ENCODE measurements around the gene UBASH3A.
"Not testable (repeated sequence)": the region's sequence is repeated elsewhere in the genome, so short reads cannot be mapped to it uniquely, and the experiment has no call there.

Gene UBASH3A

DNA sequence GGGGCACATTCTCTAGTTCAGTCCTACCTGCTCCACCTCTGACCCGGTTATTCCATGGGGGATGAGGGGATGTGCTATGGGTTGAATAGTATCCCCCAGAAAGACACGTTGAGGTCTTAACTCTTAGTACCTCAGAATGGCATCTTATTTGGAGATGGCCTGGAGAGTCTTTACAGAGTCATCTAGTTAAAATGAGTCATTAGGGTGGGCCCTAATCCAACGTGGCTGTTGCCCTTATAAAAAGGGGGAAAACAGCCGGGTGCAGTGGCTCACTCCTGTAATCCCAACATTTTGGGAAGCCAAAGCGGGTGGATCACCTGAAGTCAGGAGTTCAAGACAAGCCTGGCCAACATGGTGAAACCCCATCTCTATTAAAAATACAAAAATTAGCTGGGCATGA lies 13.5 kb upstream of the UBASH3A start:
- no peak for DNase-seq (ENCODE audit: low read depth)

DNA sequence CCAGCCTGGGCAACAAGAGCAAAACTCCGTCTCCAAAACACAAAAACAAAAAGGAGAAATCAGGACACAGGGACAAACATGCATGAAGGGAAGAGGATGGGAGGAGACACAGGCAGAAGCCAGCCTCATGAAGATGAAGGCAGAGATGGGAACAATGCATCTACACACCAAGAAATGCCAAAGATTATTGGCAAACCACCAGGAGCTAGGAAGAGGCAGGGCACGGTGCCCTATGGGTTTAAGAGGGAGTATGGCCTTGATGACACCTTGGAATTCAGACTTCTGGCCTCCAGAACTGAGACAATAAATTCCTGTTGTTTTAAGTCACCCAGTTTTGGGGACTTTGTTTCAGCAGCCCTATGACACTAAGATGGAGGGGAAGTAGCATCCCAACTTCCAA lies 13.0 kb upstream of the UBASH3A start:
- no peak for DNase-seq (ENCODE audit: low read depth)

DNA sequence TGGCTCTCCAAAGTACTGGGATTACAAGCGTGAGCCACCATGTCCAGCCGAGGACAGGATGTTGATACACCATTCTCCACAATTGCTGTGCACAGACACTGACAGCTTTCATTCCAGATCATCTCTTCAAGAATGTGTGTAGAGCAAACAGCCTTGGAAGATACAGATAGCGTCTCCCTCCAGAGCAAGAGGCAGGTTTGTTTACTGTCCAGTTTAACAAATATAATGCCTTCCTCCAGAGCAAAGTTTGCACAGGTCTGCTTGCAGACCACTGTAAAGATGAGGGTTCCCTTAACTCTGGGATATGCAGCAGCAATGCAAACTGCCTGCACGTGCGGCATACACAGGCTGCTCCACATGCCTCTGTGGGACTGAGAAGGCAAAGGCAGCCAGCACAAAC lies 12.4 kb upstream of the UBASH3A start:
- no peak for DNase-seq (ENCODE audit: low read depth)

DNA sequence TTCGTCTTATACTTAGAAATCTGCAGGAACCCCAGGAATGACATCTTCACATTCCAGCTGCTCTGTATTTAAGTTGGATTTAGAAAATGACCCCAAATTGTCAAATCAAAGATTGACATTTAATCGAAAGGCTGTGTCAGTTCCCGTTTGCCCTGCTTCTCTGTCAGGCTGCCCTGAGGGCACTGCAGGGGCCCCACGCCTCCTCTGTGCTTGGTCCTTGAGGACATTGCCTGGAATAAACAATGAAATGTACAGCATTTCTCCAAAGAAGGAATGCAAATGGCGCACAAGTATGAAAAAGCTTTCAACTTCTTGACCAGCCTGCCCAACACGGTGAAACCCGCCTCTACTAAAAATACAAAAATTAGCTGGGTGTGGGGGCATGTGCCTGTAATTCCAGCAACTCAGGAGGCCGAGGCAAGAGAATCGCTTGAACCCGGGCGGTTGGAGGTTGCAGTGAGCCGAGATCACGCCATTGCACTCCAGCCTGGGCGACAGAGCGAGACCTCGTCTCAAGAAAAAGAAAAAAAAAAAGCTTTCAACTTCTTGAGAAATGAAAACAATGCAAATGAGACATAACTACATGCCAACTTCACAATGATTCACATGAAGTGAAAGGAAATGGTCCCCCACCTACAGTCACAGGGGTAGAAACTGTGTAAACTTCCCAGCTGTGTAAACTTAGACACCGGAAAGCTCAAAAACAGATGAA lies 10.8 kb upstream of the UBASH3A start:
- DNase-seq (ENCODE audit: low read depth) = no peak

DNA sequence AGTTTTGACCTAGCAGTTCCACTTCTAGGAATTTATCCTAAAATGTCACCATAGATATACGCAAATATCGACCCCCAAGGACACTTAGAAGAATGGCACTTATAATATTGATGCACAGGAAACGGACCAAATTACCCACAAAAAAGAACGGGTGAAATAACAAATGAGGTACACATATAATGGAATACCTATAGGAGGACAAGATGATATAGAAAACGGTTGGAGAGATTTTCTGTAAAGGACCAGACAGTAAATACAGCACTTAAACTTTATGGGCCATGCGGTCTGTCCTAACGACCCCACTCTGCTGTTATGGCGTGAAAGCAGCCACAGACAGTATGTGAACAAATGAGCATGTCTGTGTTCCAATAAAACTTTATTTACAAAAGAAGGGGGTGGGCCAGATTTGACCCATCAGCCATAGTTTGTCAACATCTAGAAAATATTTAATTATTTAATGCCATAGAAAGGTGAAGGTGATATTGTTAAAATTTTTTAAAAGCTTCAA lies 10.2 kb upstream of the UBASH3A start:
- no peak for DNase-seq (ENCODE audit: low read depth)

DNA sequence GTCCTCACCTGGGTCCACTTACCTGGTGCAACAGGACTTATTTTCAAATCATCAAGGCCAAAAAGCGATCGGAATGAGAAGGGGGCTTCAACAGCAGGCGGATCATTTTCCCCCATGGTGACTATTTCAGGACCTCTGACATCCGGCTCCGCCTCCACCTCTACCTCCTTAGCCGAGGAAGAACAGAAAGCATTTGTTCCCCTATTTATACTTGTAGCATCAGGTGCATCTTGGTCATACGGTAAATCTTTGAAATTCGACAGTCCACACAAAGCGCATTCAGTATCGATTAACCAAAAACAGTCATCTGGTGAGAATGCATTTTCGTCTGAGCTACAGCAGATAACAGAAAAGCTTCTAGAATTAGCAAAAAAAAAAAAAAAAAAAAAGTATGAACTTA lies 8.4 kb upstream of the UBASH3A start:
- DNase-seq (ENCODE audit: low read depth) = no peak

DNA sequence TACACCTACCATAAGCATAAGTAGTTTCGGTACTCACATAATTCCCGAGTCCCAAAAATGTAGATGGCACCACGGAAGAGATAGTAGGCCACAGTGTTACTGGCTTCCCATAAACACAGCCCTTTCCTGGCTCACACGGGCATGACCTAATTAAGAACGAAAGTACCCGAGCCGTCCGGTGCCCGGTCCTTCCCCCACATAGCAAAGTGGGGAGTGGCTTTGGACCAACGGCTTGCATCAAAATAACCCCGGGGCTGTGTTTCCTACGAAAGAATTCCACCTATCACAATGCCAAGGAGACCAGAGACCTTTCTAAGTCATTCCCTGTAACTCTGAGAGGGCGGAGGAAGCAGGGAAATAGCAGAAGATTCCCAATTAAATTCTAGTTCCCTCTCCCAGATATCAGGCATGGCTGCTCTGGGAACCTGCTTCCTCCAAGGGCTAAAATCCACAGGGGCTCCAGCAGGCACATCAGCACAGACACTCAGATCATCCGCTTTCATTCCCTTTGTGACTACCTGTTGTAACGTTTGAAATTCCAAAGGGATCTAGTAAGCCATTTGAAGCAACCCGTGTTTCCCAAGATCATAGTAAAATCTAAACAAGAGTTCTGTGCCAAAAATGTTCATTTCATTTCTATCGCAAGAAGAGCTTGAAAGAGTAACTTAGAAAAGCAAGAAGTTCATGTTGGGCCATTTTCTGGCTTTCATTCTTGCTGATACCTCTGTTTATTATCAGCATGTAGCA lies 7.6 kb upstream of the UBASH3A start, which contains the start of gene TMPRSS3:
TMPRSS3 (minus strand) TSS at position 148 of the 747 bp plus-strand sequence. CDS start 635 bp downstream, outside the sequence.
- DNase-seq (ENCODE audit: low read depth) = no peak

DNA sequence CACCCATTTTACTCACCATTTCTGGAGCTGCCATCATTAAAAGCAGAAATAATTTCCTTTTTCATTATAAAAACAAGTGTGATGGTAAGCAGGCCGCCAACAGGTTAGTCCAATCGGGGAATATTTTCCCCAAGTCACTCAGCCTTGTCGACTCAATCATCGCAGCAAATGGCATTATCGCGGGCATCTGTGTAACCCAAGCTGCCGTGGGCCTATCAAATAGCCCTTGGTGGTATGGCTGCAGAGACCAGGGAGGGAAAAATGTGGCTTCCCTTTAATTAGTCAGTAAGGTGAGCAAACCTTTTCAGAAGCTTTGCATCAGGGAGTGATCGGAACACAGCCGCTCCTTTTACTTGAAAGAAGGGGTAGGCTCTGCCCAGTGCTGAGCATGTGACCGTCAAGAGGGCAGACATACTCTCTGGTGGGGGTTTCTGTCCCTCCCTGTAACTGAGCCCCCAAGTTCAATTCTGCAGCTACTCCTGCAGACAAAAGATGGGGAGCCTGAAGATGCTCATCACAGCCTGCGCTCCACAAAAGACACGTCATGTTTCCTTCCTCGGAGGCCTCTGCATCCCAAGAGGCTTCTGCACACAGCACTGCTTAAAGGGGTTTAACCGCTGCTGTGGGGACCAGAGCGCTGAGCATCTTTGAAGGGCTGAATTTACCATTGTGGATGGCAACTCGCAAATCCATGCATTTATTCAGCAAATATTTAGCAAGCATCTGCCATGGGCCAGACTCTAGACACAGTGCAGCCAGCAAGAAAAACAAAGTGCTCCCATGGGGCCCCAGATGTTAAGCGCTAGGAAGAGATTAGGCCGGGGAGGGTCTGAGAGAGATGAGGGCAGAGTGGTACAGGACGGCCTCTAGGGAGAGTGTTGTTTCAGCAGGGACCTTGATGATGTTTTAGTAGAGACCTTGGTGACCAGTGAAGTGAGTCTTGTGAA lies 6.6 kb upstream of the UBASH3A start:
- DNase-seq (ENCODE audit: low read depth) = no peak

DNA sequence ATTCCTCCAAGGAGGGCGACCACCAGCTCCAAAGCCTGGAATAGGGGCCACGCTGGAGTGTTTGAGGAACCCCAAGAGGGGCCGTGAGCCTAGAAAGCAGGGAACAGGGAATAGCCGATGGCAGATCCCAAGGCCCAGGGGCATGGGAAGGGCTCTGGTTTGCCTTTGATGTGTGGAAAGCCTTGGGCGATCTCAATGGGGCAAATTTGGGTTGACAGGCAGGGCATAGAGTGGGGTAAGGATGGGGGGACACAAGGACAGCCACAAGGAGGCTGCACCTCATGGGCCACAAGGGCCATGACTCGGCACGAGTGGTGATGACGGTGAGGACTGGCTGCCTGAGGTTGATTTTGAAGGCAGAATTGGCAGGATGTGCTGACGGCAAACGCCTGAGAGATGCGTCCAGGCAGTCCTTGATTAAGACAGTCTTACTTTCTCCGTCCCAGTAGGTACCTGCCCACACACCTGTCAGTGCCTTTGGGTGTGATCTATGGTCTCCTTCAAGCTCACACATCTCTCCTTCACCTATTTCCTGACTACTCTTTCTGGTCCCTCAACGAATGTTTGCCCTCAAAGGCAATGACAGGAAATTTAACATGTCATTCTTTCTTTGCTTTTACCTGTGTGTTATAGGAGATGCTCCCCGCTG lies 5.8 kb upstream of the UBASH3A start:
- no peak for DNase-seq (ENCODE audit: low read depth)

DNA sequence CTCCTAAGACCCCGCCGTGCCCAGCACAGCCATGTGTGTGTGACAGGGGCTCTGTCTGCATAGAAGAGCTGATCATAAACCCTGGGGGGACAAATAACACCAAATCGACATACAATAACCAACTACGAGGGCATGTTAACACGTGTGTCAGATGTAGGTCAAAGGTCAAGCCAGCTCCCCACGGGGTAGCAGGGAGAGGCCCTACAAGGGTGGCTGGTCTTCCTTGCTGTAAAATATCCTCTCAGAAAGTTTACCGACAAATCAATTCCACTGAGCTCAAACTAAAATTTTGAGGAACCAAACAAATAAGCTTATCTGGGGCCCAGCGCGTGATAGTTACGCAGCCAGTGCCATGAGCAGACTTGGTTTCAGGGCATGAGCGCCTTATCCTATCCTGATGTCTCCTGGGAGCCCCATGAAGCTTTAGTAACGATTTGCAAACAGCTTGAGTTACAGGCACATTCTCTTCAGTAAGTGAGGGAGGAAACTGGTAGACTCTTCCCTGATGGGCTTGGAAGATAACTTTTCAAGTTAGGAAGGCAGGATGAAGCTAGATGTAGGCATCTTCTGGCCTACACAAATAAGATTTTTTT lies 5.2 kb upstream of the UBASH3A start:
- no peak for DNase-seq (ENCODE audit: low read depth)

DNA sequence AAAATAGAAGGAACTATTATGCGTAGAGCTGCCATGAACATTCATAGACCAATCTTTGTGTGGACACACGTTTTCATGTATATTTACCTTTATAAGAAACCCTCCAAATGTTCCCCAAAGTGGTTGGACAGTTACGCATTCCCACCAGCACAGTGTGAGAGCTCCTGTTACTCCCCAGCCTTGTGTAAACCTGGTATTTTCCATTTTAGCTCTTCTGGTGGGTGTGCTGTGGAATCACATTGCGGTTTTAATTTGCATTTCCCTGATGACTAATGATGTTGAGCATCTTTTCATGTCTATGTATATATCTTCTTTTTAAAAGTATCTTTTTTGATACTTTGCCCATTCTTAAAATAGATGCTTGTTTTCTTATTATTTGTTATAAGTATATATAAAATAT lies 3.2 kb upstream of the UBASH3A start:
- no peak for DNase-seq (ENCODE audit: low read depth)

DNA sequence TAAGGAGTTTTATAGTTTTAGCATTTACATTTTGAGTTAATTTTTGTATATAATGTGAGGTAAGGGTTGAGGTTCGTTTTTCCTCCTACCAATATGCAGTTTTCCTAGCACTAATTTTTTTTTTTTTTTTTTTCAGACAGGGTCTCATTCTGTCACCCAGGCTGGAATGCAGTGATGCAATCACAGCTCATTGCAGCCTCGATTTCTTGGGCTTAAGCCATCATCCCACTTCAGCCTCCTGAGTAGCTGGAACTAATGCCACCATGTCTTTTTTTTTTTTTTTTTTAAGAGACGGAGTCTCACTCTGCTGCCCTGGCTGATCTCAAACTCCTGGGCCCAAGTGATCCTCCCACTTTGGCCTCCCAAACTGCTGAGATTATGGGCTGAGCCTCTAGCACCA lies 2.5 kb upstream of the UBASH3A start:
- DNase-seq (ENCODE audit: low read depth) = no peak

DNA sequence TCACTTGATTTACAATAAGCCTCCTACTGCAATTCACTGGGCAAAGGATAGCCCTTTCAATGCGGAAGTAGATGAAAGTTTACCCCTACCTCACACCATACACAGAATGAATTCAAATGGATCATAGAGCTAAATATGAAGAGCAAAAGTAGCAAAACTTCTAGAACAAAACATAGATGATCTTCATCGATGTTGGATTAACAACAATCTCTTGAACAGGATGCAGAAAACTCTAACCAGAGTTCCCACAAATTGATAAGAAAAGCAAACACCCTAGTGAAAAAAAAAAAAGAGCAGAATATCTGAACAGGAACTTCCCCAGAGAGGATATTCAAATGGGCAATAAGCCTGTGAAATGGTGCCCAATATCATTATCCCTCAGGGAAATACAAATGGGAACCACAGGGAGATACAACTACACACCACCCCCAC lies 1.9 kb upstream of the UBASH3A start:
- DNase-seq (ENCODE audit: low read depth) = no peak

DNA sequence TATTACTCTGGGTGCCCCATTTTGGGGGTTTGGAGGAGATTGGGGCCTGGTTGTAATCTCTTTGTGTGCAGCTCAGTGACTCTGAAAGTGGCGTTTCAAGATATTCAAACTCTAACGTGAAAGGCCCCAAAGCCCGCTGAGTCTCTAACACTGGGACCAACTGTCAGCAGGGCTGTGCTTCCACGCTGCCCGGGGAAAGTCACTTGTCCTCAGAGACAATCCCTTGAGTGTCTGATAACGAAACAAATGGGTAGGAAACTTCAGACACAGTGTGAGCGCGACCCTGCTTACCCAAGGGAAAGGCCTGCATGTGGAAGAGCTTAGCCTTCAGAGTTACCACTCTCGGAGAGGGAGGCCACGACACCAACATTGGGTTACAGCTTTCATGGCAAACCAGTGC lies 837 bp downstream of the UBASH3A start:
- DNase-seq (ENCODE audit: low read depth) = no peak

DNA sequence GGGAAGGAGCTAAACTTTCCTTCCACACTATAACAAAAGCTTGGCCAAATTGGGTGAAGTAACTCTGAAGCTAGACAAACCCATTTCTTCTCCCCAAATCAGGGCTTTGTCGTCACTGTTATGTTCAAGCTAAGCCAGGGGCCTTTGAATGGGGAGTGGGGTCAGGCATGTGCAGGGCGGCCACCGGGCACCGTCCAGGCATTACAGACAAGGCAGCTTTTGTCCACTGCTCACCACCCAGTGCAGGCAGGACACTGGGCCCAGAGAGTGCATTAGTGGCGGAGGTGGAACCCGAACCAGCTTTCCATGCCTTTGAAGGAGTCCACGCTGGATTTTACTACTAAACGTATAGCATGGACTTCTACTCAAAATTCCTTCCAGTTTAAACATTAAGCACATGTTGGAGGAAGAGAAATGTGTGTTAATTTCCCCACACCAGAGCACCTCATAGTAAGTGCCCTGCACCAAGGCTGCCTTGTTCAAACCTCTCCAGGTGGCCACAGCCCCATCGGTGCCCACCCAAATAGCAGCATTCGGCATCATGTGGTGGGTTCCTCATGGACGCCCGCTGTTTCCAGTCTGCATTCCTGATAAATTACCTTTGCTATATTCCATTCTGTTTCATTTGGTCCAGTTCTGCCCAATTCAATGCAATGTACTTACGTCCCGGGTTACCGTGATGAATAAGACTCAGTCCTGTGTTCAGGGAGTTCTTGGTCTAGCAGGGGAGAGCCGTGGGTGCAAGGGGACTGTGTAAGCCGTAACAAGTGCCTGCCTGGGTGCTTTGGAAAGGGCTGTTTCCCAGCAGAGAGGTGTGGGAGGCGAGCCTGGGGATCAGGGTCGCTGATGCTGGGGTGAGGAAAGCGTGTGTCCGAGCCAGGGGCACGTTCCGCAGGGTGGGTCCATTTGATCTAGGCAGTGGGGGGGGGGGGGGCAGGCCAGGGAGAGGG lies 1.6 kb downstream of the UBASH3A start:
- DNase-seq (ENCODE audit: low read depth) = no peak

DNA sequence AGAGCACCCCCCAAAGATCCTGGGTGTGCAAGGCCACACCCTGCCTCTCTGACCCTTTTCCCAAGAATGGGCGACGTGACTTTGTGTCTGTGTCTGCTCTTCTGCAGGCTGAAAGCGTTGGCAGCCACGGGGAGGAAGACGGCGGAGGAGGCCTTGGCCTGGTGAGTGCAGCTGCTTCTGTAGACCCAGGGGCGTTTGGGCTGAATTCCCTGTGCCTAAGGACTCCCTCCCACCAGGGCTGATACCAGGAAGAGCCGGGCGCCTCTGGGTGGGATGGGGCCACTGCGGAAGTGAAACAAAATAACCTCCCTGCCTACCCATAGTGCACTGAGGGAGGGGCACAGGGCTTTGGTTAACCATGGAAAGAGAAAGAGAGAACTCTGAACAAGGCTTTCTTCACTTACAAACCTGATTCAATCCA lies 2.5 kb downstream of the UBASH3A start:
- DNase-seq (ENCODE audit: low read depth) = peak; percentile 54

DNA sequence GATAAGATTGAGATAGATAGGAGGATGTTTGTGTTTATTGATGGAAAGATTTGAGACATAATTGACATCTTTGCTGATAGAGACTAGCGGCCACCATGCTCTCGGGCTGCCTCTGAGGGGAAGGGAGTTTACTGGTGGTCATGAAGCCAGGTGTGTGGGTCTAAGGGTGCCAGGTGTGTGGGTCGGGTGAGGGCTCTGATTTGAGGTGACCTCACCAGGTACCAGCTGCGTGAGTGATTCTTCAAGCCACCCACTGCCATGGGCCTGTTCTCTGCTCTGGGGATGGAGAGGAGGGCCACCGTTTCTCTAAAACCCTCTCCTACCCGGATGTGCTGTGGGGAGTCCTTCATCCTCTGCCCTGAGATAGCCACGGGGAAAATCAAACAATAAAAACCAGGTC lies 3.2 kb downstream of the UBASH3A start:
- DNase-seq (ENCODE audit: low read depth) = no peak

DNA sequence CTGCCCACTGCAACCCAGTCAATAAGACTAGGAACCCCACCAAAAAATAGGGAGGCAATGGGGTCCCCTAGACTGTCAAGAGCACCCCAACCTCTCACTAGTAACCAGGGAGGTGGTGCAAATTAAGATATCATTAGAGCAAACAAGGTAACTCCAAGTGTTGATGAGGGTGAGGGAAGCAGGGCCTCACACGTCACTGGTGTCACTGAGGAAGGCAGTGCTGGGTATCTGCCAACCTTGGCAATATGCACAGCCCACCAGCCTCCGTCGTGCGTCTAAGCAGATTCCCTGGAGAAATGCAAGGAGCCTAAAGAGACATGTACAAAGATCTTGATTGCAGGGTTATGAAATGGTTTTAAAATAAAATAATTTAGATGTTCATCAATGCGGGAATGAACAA lies 3.8 kb downstream of the UBASH3A start:
- no peak for DNase-seq (ENCODE audit: low read depth)

DNA sequence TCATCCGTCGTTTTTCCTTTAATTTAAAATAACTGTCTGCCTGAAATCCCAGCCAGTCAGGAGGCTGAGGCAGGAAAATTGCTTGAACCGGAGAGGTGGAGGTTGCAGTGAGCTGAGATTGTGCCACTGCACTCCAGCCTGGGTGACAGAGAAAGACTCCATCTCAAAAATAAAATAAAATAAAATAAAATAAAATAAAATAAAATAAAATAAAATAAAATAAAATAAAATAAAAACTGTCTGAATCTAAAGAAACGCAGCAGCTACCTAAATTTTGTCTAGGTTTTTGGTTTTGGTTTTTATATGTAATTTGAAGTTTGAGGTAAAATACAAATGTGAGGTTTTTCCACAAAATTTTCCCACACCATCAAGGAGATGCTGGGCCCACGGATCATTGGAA lies 5.0 kb downstream of the UBASH3A start:
- DNase-seq (ENCODE audit: low read depth) = not testable (repeated sequence)

DNA sequence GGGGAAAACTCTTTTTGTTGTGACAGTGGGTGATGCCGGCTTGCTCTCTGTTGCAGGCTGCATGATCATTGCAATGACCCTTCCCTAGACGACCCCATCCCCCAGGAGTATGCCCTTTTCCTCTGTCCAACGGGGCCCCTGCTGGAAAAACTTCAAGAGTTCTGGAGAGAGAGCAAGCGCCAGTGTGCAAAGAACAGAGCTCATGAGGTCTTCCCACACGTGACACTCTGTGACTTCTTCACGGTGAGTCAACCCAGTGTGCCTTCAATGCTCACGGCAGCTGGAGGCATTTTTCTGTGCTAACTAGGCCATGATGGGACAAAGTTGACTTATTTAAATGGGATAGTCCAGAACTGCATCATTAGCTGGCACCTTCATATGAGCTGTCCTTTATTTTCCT lies 5.7 kb downstream of the UBASH3A start:
- no peak for DNase-seq (ENCODE audit: low read depth)
